HepG2 (cell line): Measurements from ENCODE around the gene RPL3. TPM values are rescaled to one million over a fixed set of nuclear protein-coding genes. Genes with fewer than 3 reads are reported as not detected.
A peak's percentile ranks its signal among the peaks of the same experiment; 100 is the strongest.

Experiments
- ARNT ChIP-seq: fragments of 450-650 bp; IDR thresholded peaks from 2 replicates; pipeline ENCODE4 v1.6.1; 2017
- ARNTL ChIP-seq: sonication (generic); formaldehyde crosslinking; IDR thresholded peaks from 2 replicates; pipeline ENCODE4 v1.4.0; 2020; ENCODE audit warnings: mild to moderate bottlenecking, missing genetic modification reagents
- ATAD3A ChIP-seq: sonication (generic); formaldehyde crosslinking; IDR thresholded peaks from 2 replicates; pipeline ENCODE4 v1.4.0; 2020; ENCODE audit warnings: missing genetic modification reagents
- BATF2 ChIP-seq: sonication (generic); formaldehyde crosslinking; IDR thresholded peaks from 2 replicates; pipeline ENCODE4 v1.8.0; 2022; ENCODE audit warnings: mild to moderate bottlenecking, missing genetic modification reagents, moderate library complexity
- FOXK1 ChIP-seq: sonication (generic); formaldehyde crosslinking; IDR thresholded peaks from 2 replicates; pipeline ENCODE4 v1.4.0; 2020; ENCODE audit warnings: low read depth, missing genetic modification reagents, borderline replicate concordance
- FOXK2 ChIP-seq: fragments of 450-650 bp; IDR thresholded peaks from 2 replicates; pipeline ENCODE4 v1.6.1; 2016
- HNRNPK ChIP-seq: fragments of 200-400 bp; formaldehyde crosslinking; IDR thresholded peaks from 2 replicates; pipeline ENCODE4 v1.6.1; 2018; ENCODE audit warnings: low read length, low read depth, moderate library complexity, mild to moderate bottlenecking; ENCODE audit not compliant: poor library complexity, severe bottlenecking
- KLF16 ChIP-seq, 2 experiments: sonication (generic) in 1 of 2; formaldehyde crosslinking in 1 of 2; IDR thresholded peaks; 2 replicates each; pipeline versions ENCODE4 v1.6.1 to v1.8.0; 2016 to 2023; ENCODE audit warnings: missing genetic modification reagents in 2 of 2, missing compliant biosample characterization in 1 of 2
- PAX8 ChIP-seq: sonication (generic); formaldehyde crosslinking; IDR thresholded peaks from 2 replicates; pipeline ENCODE4 v1.8.0; 2022; ENCODE audit warnings: mild to moderate bottlenecking, missing genetic modification reagents, borderline replicate concordance
- RARA ChIP-seq: IDR thresholded peaks from 2 replicates; pipeline ENCODE4 v1.6.1; 2016; ENCODE audit warnings: missing genetic modification reagents, missing compliant biosample characterization
- RXRB ChIP-seq: IDR thresholded peaks from 2 replicates; pipeline ENCODE4 v1.6.1; 2016; ENCODE audit warnings: borderline replicate concordance, missing genetic modification reagents, missing compliant biosample characterization
- TCF7L2 ChIP-seq: IDR thresholded peaks from 2 replicates; pipeline ENCODE4 v1.6.1; 2011; ENCODE audit warnings: mild to moderate bottlenecking, low read depth, low read length, moderate library complexity
- THAP7 ChIP-seq: sonication (generic); formaldehyde crosslinking; IDR thresholded peaks from 2 replicates; pipeline ENCODE4 v1.8.1; 2023; ENCODE audit warnings: mild to moderate bottlenecking, missing genetic modification reagents
- ZBTB20 ChIP-seq: sonication (generic); formaldehyde crosslinking; IDR thresholded peaks from 2 replicates; pipeline ENCODE4 v1.8.1; 2023; ENCODE audit warnings: missing genetic modification reagents, low read depth, mild to moderate bottlenecking, borderline replicate concordance
- ZNF331 ChIP-seq: sonication (generic); formaldehyde crosslinking; IDR thresholded peaks from 2 replicates; pipeline ENCODE4 v1.4.0; 2020; ENCODE audit warnings: missing genetic modification reagents
- ZNF335 ChIP-seq: sonication (generic); formaldehyde crosslinking; IDR thresholded peaks from 2 replicates; pipeline ENCODE4 v1.4.0; 2020; ENCODE audit warnings: missing genetic modification reagents
- ZNF367 ChIP-seq: sonication (generic); formaldehyde crosslinking; IDR thresholded peaks from 2 replicates; pipeline ENCODE4 v1.4.0; 2020; ENCODE audit warnings: missing genetic modification reagents, borderline replicate concordance
- ZNF484 ChIP-seq: sonication (generic); formaldehyde crosslinking; IDR thresholded peaks from 2 replicates; pipeline ENCODE4 v1.5.1; 2020; ENCODE audit warnings: mild to moderate bottlenecking, low read depth, missing genetic modification reagents, borderline replicate concordance
- ZNF570 ChIP-seq: sonication (generic); formaldehyde crosslinking; IDR thresholded peaks from 2 replicates; pipeline ENCODE4 v1.4.0; 2020; ENCODE audit warnings: mild to moderate bottlenecking, missing genetic modification reagents, borderline replicate concordance
- ZNF703 ChIP-seq: sonication (generic); formaldehyde crosslinking; IDR thresholded peaks from 2 replicates; pipeline ENCODE4 v1.5.1; 2020; ENCODE audit warnings: missing genetic modification reagents, mild to moderate bottlenecking, moderate library complexity, borderline replicate concordance
- polyA plus RNA-seq, 8 experiments: library from polyadenylated mRNA; depleted of rRNA in 3 of 8; stranded (reverse) in 7 of 8; unstranded in 1 of 8; fragments of >200 nt; fragmentation: Illumina TruSeq in 4 of 8; extraction: Trizol in 4 of 8; gene quantifications; 2 replicates each; pipeline versions ENCODE4 v1.2.1 to v1.2.3, GENCODE V29; 2011 to 2016; ENCODE audit warnings: low read depth in 4 of 8, missing spikeins in 1 of 8, mixed read lengths in 1 of 8; ENCODE audit not compliant: insufficient read depth in 1 of 8
- total RNA-seq, 5 experiments: library from RNA; depleted of rRNA; stranded (reverse); fragments of >200 nt; fragmentation: Illumina TruSeq; extraction: Trizol; gene quantifications; 2 replicates each; pipeline ENCODE4 v1.2.3, GENCODE V29; 2016; ENCODE audit warnings: low read depth in 1 of 5
- TF ChIP-seq, protein P1 (sequence below): sonication (generic); formaldehyde crosslinking; IDR thresholded peaks from 2 replicates; pipeline ENCODE4 v1.9.0; 2022; ENCODE audit warnings: low read depth, missing genetic modification reagents
- TF ChIP-seq, protein P2 (sequence below): sonication (generic); formaldehyde crosslinking; IDR thresholded peaks from 2 replicates; pipeline ENCODE4 v1.4.0; 2020; ENCODE audit warnings: missing genetic modification reagents
- TF ChIP-seq, protein P3 (sequence below): IDR thresholded peaks from 2 replicates; pipeline ENCODE4 v1.6.1; 2016; ENCODE audit warnings: control low read depth
- TF ChIP-seq, protein P4 (sequence below): IDR thresholded peaks from 2 replicates; pipeline ENCODE4 v1.6.1; 2016; ENCODE audit warnings: low read depth, borderline replicate concordance

Gene RPL3
- total and polyA plus RNA-seq, 2 of the 13 experiments (the other 11 are each of a cell fraction or from before 2014, with no cell fraction given) = 1,051 to 3,279 TPM

- TF ChIP-seq KLF16 (CRISPR knock-in tag; IDR thresholded peaks at IDR 0.05) = peak in 1 of 2 experiments; percentile 77; a peak in 2 of 4 replicates
- TF ChIP-seq RARA = peak; percentile 99
- TF ChIP-seq TCF7L2 = no peak
- TF ChIP-seq PAX8 (CRISPR knock-in tag) = no peak
- no peak for TF ChIP-seq ATAD3A (CRISPR knock-in tag)
- no peak for TF ChIP-seq THAP7 (CRISPR knock-in tag)
- no peak for TF ChIP-seq ZNF367 (CRISPR knock-in tag)
- peak; percentile 87 for TF ChIP-seq ARNTL
- TF ChIP-seq, protein P1, sequence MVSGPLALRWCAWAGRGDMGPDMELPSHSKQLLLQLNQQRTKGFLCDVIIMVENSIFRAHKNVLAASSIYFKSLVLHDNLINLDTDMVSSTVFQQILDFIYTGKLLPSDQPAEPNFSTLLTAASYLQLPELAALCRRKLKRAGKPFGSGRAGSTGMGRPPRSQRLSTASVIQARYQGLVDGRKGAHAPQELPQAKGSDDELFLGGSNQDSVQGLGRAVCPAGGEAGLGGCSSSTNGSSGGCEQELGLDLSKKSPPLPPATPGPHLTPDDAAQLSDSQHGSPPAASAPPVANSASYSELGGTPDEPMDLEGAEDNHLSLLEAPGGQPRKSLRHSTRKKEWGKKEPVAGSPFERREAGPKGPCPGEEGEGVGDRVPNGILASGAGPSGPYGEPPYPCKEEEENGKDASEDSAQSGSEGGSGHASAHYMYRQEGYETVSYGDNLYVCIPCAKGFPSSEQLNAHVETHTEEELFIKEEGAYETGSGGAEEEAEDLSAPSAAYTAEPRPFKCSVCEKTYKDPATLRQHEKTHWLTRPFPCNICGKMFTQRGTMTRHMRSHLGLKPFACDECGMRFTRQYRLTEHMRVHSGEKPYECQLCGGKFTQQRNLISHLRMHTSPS (CRISPR knock-in tag) = peak; percentile 97; the same call in 1 of the 2 replicates
- TF ChIP-seq, protein P2, sequence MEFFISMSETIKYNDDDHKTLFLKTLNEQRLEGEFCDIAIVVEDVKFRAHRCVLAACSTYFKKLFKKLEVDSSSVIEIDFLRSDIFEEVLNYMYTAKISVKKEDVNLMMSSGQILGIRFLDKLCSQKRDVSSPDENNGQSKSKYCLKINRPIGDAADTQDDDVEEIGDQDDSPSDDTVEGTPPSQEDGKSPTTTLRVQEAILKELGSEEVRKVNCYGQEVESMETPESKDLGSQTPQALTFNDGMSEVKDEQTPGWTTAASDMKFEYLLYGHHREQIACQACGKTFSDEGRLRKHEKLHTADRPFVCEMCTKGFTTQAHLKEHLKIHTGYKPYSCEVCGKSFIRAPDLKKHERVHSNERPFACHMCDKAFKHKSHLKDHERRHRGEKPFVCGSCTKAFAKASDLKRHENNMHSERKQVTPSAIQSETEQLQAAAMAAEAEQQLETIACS (CRISPR knock-in tag) = no peak
- peak; percentile 83; the same call in 1 of the 2 replicates for TF ChIP-seq ZBTB20 (CRISPR knock-in tag)
- TF ChIP-seq BATF2 = no peak
- TF ChIP-seq, protein P3, sequence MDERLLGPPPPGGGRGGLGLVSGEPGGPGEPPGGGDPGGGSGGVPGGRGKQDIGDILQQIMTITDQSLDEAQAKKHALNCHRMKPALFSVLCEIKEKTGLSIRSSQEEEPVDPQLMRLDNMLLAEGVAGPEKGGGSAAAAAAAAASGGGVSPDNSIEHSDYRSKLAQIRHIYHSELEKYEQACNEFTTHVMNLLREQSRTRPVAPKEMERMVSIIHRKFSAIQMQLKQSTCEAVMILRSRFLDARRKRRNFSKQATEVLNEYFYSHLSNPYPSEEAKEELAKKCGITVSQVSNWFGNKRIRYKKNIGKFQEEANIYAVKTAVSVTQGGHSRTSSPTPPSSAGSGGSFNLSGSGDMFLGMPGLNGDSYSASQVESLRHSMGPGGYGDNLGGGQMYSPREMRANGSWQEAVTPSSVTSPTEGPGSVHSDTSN (CRISPR knock-in tag) = no peak
- peak; percentile 50; the same call in 1 of the 2 replicates for TF ChIP-seq FOXK1 (CRISPR knock-in tag)
- TF ChIP-seq ZNF484 (CRISPR knock-in tag) = no peak
- TF ChIP-seq, protein P4, sequence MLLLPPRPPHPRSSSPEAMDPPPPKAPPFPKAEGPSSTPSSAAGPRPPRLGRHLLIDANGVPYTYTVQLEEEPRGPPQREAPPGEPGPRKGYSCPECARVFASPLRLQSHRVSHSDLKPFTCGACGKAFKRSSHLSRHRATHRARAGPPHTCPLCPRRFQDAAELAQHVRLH = no peak
- peak; percentile 97 for TF ChIP-seq RXRB (CRISPR knock-in tag)
- TF ChIP-seq ZNF335 = 0 out of 2 replicates have a peak, but pooled peaks have one; percentile 66
- TF ChIP-seq ARNT = no peak
- no peak for TF ChIP-seq FOXK2
- TF ChIP-seq ZNF703 (CRISPR knock-in tag) = no peak
- peak; percentile 69 for TF ChIP-seq ZNF331
- no peak; the same call in 1 of the 2 replicates for TF ChIP-seq ZNF570
- TF ChIP-seq HNRNPK = no peak
Measured at GRCh38 chr22:39283322-39284141, 35.9 kb downstream of the RPL3 start (continued).
